UCSD-AML1 (cell line): ENCODE results near the gene DGKA.
A peak's percentile ranks its signal among the peaks of the same experiment; 100 is the strongest.

Source experiments
- DNase-seq: peaks from one replicate; lab custom pipeline; 2025; ENCODE audit not compliant: unreplicated experiment; lab: John Stamatoyannopoulos, UW

The DGKA gene

DNA sequence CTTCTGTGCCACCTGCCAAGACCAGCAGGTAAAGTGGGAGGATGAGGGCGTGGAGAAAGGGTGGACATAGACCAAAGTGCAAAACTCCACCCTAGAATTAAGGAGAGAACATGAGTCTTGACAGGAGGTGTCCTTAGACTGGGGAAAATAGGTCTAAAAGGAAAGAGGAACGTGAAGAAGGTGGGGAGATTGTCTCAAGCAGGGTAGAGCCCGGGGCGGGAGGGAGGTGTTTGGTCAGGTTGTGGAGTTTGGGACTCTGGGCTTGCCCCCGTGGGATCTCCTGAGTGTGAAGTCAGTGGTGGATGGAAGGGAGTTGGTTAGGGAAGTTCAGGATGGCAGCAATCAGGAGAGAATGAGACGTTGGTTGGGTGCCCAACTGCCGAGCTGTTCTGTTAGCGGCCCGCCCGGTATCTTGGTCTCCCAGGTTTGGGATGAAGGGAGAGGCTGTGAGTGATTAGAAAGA is 386 bp downstream of the DGKA start:
- peak; percentile 39 for DNase-seq

DNA sequence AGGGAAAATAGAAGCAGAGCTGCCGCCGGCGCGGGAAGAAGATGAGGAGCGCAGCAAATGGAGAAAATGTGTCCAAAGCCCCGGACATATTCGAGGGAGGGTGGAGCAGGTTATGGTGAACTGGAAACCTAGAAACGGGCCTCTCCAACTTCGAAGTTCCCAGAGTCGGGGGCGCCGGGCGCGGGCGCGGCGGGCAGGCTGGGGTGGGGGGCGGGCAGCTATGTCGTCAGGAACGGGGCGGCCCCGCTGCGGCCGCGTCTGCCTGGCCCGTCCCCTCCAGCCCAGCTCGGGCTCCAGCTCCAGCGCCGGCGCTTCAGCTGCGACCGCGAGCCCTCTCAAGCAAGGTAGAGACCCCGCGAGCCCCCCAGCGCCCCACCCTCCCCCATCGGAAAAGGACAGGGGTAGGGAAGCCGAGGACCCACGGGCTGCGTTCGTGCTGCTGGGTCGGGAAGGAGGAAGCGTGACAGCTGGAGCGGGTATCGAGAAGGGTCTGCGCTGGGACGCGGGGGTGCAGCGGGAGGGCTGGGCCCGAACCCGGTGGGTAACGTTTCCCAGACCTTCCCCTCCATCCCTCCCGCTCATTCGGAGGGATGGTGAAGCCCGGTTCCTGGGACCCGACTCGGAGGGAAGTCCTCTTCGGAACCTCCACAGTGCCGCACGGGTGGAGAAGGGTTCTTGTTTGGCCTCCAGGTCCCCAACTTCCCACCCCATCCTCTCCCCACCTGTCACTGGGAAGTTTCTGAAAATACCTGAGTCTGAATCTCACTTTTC is 1.0 kb downstream of the DGKA start:
- DNase-seq, result peak; percentile 52

DNA sequence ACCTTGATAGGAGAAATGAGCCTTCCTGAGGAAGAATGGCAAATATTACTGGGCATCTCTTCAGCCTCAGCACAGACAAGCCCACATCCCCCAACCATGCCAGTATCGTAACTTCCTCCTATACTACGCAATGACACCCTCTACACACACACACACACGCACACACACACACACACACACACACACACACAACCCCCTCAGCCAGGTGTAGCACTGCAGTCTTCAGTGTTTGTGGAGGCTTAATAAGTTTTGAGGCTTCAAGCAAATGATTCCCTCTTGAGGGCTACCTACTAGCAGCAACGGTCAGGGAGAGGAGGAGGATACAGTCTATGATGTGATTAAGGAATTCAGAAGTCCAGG is 1.6 kb downstream of the DGKA start:
- peak; percentile 36 for DNase-seq

DNA sequence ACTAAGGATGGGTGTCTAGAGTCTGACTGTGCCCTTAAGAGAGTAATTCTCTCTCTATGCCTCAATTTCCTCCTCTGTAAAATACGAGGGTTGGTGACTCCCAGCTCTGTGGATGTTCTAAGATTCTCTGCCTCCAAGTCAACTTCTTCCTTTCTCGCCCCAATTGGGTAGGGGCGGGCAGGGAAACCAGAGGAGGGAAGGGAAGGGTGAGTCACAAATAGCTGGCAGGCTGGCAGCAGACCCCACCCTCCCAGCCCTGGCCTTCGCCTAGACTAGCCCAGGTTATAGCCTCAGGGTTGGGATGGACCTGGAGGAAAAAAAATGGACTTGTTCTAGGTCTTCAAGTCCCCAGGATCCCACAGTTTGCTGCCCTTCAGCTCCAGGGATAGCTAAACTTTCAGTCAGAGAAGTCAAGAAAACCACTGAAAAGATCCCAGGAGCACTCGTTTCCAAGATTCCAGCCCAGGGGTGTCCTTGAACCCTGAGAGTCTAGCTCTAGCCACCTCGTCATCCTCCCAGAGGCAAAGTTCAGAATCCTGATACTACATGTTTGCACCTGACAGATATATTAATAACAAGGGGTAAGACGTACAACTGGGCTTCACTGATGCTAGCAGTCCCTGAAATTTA is 2.3 kb downstream of the DGKA start:
- peak; percentile 46 for DNase-seq

DNA sequence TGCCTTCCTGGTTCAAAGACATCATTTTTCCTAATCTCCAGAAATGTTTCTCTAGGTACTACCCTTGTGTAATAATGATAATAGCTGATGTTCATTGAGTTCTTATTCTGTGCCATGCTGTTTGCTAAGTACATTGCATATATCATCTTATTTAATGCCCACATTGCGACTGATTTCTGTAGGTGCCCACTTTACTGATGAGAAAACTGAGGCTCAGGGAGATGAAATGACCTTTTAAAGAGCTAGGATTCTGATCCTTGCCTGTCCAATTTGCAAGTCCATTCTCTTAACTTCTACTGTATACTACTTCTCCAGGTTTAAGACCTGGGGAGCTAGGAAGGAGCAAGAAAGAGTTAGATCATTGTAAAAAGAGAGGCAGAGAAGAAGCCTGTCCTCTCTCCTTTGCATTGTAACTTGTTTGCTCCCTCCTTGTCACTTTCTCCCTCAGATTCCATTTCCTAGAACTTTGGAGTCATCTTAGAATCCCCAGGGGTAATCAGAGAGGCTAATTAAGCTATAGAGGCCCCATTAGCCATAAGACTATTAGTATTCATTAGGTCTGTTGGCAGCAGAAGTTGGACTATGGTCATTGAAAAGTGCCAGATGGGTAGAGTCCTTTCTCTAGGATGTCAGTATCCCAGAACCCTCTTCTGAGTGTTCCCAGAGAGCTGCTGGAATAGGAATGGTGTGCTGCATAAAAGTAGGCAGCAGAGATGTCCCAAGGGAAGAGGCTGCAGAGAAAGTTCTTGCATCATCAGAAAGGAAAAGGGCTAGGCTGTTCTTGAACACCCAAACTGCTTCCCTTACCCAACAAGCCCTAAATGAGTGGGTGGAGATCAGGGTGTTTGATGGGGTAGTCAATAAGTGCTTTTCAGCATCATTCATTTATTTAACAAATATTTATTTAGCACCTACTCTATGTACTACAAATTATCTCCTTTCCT is 3.1 kb downstream of the DGKA start:
- DNase-seq, result no peak

DNA sequence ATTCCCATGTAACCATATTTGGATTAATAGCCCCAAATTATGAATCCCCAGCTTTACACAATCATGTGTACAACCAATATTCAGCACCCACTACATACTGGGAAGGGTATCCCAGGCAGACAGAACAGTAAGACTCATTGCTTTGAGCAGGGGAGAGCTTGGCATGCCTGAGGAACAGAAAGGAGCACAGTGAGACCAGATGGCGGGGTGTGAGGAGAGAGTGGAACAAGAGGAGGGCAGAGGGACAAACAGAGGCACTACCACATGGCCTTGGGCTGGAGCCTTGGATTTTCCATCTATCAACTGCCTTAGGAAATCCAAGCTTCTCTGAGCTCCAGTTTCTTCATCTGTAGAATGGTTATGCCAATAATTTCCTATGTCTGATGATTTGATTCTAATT is 3.8 kb downstream of the DGKA start:
- DNase-seq, result no peak

DNA sequence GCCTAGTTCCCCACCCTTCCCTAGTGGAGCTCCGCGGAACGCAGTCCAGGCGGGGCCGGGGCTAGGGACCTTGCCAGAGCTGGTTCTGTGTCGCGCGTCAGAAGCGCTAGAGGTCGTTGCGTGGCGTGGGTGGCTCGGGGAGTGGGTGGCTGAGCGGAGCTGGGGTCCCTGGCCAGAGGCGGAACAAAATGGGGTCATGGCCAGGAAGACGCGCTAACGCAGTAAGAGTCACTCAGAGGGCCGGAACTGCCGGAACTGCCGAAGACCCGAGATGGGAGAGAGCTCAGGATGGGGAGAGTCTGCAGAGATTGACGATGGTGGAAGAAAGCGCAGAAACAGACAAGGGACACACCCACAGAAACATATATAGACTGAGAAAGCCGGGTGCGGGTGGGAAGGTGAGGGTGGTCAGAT is 4.8 kb downstream of the DGKA start:
- DNase-seq, result no peak

DNA sequence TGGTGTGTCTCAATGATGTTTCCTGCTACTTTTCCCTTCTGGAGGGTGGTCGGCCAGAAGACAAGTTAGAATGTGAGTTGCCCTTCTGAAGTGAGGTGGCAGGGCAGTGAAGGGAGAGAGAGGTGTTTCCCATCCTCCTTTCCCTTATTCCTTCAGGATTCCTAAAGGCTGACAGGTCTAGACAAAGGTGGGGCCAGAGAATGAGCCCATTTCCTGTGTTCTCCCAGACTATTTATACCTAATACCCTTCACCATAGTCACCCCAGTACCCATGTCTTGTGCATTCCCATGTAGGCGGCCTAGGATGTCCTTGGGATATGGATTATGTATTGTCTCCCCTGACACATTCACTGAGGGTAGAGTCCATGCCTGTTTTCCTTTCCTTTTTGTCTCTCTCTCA is 7.0 kb downstream of the DGKA start:
- no peak for DNase-seq

DNA sequence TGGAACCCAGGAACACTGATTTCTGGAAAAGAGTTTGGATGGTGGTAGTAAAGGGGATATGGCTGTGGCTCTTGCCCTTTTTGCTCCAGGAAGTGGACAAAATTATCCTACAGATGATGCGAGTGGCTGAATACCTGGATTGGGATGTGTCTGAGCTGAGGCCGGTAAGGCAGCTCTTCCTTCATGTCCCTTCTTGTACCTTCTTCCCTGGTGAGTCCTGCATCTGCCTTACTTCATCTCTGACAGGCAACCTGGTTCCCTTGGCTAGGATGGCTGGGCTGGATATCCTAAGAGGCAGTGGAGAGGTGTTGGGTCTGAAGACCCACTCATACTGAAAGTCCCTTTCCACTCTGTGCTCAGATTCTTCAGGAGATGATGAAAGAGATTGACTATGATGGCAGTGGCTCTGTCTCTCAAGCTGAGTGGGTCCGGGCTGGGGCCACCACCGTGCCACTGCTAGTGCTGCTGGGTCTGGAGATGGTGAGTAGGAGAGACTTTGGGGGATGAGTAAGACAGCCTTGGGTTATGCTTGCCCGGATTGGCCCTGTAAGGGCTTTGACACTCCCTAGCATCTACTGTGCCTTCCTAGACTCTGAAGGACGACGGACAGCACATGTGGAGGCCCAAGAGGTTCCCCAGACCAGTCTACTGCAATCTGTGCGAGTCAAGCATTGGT is 8.0 kb downstream of the DGKA start:
- DNase-seq, result no peak

DNA sequence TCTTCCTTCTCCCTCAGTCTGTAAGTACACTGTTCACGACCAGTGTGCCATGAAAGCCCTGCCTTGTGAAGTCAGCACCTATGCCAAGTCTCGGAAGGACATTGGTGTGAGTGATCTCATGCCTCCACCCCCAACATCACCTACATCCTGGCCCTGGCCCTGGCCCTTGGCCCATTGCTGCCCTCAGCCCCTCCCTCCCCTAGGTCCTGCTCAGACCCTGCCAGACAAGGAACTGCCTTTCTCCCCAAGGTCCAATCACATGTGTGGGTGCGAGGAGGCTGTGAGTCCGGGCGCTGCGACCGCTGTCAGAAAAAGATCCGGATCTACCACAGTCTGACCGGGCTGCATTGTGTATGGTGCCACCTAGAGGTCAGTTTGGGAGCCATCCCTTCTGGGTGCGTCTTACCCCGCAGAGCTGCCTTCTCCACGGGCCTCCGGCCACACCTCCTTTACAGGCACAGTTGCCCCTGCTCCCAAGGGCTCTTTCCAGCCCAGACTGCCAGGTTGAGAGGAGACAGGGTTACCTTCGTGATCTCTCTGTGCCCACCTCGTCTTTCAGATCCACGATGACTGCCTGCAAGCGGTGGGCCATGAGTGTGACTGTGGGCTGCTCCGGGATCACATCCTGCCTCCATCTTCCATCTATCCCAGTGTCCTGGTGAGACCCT is 9.2 kb downstream of the DGKA start:
- DNase-seq, result peak; percentile 80

DNA sequence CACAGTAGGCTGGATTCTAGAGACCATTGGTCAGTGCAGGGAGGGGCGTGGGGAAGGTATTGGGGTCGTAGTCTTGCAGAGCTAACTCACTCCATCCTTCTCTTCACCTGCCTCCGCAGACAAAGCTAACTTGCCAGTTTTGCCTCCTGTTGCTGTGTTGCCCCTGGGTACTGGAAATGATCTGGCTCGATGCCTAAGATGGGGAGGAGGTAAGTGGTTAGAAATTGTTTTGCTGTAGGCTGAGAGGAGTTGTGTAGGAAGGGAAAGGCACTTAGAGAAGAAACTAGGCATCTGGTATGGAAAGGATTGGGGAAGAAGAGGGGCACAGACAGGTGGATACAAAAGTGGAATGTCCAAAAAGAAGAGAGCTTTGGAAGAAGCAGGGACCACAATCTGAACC is 11.1 kb downstream of the DGKA start:
- DNase-seq, result no peak

DNA sequence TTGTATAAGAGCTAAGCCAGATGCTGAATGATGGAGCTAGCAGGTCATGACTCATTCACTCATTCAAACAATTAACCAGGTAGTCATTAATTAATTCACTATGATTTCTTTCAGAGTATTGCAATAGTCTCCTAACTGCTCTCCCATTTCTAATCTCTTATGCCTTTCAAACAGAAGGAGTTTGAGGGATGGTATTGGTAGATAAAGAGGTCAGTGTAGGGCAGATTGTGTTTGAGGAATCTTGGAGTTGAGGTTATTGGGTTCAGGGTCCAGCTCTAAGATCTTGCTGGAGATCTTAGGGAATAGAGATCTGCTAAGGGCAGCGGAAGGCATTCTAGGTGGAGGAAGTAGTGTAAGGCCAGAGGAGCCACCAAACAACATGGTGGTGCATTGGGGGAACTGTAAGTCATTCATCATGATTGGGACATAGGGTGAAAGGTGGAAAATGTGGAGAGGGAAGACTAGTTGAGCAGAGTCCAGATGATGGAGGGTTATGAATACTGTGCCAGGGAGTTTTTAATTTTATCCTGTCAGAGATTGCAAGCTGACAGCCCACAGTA is 11.7 kb downstream of the DGKA start:
- DNase-seq, result no peak

DNA sequence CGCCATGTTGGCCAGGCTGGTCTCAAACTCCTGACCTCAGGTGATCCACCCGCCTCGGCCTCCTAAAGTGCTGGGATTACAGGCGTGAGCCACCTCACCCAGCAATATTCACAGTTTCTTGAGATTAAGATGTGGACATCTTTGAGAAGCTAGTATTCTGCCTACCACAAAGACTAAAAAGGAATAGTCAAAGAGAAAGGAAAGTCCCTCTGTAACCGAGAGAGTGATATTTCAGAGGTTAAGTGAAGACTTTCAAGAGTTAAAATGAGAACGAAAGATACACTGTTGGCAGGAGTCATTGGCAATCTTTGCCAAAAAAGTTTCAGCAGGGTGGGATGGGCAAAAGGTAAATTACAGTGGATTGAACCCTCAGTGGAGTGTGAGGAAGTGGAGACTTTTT is 15.6 kb downstream of the DGKA start:
- no peak for DNase-seq

DNA sequence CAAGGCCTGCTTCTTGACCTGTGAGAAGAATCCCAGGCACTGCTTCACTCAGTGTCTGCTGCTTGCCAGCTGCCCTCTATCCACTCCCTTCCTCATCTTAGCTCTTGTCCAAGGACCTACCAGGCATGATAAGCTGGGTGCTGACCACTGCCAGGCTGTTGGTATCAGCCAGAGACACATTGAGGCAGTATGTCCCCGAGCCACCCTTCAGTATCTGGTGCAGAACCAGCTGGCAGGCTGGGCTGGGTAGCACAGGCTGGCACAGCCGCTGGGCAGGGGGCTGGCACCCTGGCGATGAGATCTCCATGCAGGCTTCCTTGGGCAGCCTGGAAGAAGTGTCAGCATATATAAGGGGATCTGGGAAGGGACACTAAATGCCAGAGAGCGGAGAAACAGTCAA is 24.4 kb downstream of the DGKA start:
- DNase-seq, result no peak

DNA sequence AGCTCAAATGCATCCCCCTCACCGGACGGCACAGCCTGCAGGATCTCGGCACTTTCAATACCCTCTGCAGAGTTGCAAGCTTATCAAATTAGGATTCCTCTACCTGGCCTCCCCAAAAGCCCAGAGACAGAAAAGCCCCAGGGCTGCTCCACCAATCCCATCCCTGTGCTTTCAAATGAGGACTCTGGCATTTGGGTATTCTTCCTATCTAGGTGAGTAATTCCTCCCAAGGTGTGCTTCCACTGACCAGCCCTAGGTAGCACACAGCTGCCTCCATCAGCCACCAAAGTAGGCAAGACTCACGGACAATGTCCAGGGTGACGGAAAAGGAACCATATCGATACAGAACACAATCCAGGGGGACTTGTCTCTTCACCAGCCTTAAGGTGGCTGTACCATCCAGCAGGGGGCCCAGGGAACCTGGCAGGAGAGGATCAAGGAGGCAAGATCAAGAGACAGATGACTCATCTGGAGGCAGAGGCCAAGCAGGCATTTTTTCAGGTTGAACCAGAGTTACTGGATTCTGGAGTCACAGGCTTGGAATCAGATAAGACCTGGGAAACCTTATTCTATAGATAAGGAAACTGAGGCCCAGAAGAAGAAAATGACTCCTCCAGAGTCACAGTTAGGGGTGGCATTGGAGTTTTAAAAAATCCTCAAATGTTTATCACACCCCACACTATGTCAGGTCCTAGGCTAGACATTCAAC is 25.0 kb downstream of the DGKA start:
- peak; percentile 27 for DNase-seq

DNA sequence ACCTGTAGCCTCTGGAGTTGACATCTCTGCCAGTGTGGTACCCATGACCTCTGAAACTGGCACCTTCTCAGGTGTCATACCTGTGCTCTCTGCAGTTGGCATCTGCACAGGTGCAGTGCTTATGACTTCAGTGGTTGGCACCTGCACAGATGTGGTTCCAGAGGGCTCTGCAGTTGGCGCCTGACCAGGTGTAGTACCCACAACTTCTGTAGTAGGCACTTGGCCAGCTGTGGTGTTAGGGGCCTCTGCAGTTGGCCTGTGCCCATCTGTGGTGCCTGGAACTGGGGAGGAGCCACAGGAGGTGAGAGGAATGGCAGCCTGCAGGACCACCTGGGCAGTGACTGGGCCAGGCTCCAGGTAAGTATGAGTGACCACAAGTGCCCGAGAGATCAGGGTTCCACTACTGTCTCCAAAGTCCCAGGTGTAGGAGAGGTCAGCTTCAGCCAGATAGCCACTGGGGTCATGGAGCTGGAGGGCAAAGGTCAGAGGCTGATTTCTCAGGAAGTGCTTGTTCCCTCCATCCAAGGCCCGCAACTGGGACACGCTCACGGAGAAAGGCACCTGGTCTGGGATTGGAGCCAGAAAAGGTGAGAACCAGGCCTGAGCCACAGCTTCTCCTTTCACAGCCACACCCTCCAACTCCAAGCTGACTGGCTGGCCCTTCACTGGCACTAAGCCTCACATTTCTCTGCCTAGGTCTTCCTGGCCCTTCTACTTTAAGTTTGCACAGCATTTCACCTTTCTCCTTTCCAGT is 26.3 kb downstream of the DGKA start:
- no peak for DNase-seq

DNA sequence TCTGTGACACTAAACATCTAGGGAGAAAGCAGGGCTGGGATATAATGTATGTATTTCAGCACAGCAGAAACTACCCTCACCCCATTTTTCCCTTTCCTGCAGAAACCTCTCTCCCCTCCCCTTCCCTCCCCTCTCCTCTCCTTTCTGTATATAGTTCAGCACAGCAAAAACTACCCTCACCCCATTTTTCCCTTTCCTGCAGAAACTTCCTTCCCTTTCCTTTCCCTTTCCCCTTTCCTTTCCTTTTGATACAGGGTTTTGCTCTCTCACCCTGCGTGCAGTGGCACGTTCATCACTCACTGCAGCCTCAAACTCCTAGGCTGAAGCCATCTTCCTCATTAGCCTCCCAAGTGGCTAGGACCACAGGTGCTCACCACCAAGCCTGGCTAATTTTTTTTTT is 32.8 kb downstream of the DGKA start:
- DNase-seq, result no peak

DNA sequence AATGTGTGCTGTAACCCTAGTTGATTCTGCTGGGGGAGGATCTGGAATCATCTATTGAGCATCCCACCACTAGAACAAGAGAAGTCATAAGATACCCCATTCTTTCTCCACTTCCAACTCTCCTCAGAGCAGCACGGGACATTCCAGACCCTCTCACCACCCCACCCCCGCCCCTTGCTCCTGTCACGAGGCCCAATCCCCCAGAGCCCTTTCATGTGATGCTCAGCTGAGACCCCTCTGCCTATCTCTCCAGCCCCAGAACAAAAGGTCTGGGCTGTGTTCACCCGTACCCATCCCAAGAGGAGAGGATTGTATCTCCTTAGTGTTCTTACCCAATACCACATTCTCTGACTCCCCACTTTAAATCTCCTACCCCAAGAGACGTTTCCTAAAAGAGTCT is 34.3 kb downstream of the DGKA start:
- DNase-seq, result no peak

DNA sequence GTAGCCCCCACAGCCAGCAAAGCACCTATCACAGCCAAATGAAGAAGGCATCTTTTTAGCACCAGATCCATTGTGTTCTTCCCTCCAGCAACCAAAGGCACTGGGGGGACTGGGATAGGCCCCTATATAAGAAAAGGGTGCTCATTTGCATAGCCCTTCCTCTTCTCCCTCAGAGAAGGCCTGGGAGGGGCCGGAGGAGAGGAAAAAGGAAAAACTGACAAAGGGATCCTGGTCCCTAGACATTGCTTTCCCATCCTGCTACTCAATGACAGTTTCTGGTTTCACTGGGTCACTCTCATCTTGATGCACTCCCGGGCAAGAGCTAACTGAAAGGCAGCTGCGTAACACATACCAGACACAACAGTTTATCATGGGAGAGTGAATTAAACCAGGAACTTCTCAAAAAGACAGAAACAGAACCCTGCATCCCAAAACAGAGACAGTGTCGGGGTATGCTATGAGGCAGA is 35.0 kb downstream of the DGKA start, which contains the start of gene PMEL:
PMEL (minus strand) TSS at position 102 of the 467 bp plus-strand sequence; CDS start at position 71, 31 bp downstream.
- DNase-seq, result no peak
